Activated T-cell treated with anti-CD3 and anti-CD28 coated beads, Interleukin-2, amount 50 U/mL, for 1 hour (primary cell): ENCODE results near the gene RNF222.
"Not testable (repeated sequence)": the region's sequence is repeated elsewhere in the genome, so short reads cannot be mapped to it uniquely, and the experiment has no call there.

ENCODE experiments used
- DNase-seq: peaks from one replicate; pipeline ENCODE4 v3.0.0-alpha.2; 2020

The RNF222 gene

DNA sequence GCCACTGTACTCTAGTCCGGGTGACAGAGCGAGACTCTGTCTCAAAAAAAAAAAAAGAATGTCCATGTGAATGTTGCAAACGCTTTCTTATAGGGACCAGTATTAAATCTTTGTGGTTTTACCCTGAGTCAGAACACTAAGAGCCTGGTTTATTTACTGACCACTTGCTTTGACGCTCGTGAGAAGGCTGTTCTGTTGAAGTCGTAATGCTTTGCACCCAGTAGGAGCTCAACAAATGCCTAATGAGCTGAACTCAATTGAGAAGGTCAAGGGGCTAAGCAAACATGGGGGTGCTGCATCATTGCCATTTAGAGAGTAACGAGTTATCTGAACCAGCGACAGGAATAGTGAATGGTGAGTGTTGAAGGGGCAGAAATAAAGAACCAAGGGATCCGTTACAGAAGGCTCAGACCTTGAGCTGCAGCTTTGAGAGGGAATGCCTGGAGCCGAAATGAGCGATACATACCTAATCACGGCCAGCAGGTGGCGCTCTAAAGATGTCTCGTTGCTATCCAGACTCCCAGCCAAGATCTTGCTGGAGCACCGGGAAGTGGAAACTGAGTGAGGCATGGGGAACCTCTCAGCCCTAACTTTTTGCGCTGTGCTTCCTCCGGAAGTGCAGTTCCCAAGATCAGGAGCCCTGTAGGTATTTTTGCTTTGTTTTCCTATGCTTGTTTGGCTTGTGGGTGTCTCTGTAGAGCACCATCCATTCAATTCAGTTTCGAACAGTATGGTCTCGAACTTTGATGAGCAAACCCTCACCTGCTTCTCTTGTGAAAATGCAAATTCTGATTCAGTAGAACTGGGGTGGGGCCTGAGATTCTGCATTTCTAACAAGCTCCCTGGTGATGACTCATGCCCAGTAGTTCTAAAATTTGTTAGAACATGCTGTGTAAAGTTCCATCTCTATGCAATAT, 12.6 kb upstream of the RNF222 start:
- DNase-seq, result peak; percentile 78

DNA sequence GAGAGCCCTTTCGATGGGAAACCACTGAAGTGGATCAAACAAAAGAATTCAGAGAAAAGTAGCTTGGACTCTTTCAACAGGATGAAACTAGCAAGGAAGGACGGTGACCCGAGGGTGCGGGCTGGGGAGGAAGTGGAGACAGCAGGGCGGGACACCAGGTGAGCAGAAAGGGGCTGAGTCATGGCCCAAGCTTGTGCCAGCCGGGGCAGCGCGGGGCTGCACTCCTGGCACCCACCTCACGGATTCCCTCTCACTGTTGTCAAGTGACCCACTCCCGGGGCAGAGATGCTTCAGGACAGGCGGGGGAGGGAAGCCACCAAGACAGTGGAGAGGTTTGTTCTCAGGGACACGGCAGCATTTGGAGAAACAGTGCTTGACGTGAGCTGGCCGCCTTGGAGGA, 10.7 kb upstream of the RNF222 start:
- no peak for DNase-seq

DNA sequence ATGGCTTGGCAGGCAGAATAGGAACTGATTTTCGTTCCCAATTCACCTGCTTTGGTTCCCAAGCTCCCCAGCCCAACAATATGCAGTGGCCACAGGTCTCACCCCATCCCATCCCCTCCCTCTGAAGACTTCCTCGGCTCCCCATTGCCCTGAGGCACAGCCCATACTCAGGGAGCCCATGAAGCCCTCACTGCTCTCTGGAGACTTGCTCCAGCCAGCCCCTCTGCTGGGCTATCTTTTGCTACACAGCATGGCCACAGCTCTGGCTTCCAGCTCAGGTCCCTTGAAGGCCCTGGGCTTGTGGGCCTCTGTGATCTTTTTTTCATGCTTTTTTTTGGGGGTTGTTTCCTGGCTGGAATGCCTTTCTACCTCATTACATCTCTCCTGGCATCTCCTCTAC, 8.5 kb upstream of the RNF222 start:
- no peak for DNase-seq

DNA sequence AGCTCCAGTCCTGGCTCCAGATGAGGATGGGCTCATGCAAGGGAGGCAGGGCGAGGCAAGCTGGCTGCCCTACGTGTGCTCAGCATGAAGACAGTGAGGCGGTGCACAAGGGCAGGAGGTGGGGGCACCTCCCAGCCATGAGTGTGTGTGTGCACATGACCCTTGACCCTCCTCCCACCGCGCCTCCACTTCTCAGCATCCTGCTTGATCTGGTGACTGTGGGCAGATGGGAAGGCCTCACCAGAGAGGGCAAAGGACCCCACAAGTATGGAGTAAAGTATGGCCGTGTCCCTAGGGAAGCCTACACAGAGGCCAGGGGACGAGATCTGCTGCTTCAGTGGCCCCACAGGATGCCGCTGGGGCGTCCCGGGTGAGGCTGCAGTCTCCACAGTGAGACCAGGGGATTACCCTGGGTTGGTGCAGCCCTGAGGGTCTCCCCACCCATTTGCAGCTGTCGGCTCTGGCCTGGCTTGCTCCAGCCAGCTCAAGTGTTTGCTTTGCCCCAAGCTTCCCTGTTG, 7.9 kb upstream of the RNF222 start:
- DNase-seq, result no peak

DNA sequence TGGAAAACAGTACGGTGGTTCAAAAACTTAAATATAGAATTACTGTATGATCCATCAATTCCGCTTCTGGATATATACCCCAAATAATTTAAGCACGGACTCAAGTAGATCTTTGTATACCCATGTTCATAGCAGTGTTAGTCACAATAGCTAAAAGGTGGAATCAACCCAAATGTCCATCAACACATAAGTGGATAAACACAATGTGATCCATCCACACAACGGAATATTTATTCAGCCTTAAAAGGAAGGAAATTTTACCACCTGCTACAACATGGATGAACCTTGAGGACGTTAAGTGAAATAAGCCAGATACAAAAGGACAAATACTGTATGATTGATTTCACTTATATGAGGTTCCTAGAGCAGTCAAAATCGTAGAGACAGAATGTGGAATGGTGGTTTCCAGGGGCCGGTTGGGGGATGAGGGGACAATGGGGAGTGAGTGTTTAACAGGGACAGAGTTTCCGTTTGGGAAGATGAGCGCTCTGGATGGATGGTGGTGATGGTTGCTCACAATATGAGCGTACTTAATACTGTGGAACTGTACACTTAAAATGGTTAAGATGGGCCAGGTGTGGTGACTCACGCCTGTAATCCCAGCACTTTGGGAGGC, 5.4 kb upstream of the RNF222 start:
- no peak for DNase-seq

DNA sequence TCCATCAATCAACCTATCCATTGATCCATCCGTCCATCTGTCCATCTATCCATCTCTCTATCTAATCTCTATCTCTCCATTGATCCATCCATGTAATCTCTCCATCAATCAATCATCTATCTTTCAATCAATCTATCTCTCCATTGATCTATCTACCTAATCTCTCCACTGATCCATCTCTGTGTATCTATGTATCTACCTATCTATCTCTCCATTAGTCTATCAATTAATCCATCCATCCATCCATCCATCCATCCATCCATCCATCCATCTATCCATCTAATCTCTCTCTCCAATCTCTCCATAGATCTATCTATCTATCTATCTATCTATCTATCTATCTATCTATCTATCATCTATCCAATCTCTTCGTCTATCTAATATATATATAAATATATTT, 3.5 kb upstream of the RNF222 start:
- DNase-seq, result no peak

DNA sequence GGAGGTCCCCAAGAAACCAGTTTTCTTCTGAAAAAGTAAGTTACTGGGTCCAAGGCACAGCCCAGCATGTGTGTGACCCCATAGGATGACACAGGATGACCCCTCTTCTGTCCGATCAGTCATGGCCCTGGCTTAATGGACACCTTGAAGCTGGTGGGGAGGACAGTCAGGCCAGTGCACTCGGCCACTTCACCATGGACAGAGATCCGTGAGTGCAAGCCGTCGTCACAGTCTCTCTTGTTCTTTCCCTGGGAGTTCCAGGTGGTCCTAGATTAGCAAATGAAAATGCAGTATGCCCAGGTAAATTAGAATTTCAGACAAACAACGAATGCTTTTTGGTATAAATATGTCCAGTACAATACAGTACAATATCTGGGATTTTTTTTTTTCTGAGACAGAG, 1.4 kb upstream of the RNF222 start:
- no peak for DNase-seq

DNA sequence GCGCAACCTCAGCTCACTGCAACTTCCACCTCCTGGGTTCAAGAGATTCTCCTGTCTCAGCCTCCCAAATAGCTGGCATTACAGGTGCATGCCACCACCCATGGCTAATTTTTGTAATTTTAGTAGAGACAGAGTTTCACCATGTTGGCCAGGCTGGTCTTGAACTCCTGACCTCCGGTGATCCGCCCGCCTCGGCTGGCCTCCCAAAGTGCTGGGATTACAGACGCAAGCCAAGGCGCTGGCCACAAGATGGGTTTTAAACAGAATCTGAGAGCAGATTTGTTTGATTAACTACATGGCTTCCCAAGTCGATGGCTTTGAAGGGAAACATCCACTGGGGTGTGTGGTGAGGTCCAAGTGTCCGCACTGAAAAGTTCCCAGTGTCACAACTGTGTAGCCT, 3.1 kb downstream of the RNF222 start:
- not testable (repeated sequence) for DNase-seq

DNA sequence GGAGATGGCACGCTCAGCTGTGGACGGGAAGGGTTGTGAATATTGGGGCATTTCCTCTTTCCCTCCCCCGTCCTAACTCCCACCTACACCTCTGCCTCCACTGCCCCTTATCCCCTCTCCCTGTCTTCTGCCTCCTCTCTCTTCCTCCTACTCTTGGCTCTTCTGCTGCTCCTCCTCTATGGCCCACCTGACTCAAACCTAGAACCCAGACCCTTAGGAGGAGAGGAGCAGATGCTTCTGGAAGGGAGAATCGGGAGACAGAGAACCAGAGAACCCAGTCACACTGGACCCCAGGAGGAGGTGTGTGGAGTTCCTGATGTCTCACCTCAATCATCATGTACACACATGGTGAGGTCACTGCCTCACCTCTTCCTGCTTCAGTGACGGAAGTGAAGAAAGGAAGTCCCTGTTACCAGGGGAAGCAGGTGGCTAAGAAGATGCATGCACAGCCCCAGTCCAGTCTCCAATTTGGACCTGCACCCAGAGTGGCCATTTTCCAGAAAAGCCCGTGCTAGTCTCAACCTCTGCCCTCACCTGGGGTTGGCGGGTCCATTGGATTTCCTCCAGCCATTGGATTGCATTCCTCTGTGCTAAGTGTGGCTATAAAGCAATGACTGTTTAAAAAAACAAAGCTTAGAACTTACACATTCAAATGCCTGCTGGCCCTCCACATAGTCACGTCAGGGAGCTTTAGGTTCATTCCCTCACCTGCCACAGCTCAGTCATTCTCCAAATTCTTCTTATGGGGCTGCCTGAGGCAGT, 4.0 kb downstream of the RNF222 start:
- DNase-seq, result peak; percentile 42

DNA sequence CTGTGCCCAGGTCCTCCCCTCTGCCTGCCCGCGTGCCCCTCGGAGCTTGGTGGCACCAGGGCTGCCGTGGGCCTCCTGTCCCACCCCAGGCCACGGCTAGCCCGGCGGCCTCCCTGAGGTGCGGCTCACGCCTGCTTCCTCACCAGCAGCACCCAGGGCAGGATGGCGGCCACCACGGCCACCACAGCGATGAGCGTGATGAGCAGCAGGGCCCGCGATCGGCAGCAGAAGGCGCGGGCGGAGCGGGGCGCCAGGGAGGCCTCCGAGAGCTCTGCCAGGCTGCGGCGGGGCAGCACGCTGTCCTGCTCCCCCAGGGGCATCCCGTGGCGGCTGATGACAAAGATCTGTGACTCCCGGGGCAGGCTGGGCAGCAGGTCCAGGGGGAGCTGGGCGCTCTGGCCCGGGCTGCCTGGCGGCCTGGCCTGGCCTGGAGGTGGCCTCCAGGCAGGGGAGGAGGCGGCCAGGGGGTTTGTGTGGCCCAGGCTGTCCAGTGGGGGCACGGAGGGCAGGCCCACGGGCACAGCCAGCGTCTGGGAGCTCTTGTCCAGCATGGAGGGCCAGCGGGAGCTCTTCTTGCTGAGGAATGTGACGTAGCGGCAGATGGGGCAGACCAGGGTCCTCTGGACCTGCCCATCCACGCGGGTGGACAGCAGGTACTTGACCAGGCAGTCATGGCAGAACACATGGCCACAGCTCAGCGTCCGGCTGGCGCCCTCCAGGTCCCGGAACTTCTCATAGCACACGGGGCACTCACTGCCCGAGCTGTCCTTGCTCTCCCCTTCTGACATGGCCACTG, 4.8 kb downstream of the RNF222 start:
- no peak for DNase-seq

DNA sequence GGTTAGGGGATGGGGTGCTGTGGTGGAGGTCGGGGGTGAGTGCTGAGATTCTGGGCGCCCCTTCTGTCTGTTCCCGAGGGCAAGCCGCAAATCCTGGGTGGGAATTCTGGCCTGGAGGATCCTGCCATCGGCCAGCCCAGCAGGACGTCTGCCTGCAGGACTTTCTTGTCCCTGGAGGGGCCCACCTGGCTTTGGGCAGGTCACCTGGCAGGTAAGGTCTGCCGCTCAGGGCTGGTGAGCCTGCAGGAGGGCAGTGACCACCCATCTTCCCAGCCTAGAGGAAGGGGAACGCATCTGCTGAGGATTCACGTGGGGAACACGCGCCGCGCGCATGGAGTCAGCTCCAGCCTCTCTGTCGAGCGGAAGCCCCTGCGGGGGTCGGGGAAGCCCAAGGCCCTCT, 5.4 kb downstream of the RNF222 start:
- DNase-seq, result no peak

DNA sequence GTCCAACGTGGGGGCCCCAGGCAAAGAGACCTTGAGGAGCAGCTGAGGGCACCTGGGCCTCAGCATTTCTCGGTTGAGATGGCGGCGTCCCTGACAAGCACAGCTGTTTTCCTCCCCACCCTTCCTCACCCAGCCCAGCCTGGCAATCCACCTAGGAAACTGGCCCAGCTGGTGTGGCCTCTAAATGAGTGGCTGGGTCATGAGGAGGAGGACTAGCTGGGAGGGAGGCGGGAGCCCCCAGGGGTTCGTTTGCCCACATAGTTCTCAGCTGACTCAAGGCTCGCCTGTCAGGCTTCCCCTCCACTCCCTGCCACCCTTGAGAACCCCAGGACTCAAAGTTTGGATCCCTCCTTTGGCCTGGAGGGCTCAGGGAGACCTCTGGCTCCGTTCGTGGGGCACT, 5.9 kb downstream of the RNF222 start:
- DNase-seq, result no peak

DNA sequence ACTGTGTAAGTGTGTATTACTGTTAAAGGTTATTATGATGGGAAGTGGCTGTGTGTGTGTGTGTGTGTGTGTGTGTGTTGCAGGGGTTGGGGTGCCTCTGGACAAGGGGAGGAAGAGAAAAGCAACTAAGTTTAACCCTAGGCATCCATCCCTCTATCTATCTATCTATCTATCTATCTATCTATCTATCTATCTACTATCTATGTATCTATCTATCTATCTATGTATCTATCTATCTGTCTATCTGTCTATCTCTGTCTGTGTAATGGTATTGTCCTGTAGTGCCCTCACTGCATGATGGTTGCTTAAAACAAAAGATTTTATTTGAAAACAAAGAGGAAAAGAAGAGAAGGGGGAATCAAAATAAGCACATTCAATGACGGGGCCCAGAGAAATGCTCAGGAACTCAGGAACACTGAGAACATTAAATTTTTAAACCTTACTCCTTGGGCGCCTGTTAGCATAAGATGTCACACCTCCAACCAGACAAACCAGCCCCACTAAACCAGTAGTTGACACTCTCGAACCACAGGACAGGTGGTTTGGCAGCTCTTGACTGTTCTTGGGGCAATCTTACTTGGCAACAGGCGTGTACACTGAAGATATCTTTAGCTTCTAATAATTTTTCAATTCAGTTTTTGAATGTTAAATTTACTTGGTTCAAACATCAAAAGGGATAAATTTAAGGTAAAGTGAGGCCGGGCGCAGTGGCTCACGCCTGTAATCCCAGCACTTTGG, 9.5 kb downstream of the RNF222 start:
- no peak for DNase-seq

DNA sequence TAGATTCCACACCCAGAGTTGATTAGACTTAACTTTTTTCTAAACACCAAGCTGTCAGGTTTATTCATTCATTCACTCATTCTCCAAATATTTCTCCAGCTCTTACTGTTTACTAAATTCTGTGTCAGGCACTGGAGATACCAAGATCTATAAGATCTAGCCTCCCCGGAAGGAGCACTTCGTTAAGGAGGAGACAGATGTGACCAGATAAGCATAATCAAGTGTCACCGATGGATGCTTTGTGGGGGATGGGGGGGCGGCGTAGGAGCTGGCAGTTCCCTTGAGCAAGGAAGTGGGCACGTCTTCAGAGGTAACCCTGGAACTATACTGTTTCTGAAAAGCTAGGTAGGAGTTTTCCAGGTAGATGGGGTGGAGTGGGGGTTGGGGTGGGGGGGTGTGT, 10.8 kb downstream of the RNF222 start:
- DNase-seq, result no peak

DNA sequence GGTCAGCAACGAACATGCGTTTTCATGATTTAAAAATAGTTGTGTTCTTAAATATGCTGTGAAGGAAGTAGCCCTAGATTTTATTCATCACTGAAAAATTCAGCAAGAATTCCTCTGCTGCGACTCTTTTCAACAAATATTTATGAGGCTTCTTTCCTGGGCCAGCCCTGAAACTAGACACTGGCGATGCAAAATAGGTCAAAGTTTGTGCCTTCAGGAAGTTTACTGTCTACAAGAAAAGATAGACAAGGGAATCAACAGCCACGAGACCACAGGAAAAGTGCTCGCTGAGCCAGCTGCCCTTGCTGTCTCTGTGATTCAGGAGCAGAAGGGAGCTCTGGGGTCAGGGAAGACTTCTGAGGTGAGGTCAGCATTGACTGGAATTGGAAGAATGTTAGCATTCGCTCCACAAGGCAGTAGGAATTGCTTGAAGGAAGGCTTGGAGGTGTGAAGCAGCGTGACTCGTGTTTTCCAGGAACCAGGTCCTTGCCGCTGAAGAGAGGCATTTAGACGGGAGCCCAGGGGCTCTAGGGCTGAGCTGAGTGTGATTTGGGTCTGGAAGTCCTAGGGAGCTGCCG, 12.7 kb downstream of the RNF222 start:
- no peak for DNase-seq

DNA sequence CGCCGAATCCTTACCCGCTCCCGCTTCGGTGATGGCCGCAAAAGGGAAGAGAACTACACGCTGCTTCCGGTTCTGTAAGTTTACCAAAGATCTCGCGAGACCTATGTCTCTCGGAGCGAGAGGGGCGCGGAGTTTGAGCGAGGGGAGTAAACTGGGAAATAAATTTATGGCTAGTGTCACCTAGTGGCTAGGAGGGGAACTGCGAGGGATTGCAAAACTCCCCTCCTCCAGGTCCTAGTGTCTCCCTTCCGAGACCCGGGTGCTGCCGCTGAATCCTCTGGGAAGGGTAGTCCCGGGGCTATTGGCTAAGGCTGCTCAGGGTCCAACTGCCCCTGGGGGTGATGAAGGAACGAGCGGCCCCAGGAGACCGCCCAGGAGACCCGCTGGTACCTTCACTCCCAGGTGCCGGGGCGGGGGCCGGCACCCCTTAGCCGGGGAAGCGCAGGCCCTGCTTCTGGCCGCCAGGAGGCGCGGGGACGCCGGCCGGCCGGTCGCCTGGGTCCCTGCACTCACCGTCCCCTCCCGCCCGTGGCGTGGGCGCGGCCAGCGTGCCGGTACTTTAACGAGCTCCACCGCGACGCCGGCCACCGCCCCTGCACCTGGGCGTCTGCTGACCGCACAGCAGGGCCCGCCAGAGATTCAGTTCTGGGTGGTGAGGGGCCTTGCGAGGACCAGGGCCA, 14.3 kb downstream of the RNF222 start, which contains the start of gene RPL26:
RPL26 (minus strand) TSS at position 51 of the 680 bp plus-strand sequence. CDS start 883 bp downstream, outside the sequence.
- DNase-seq, result peak; percentile 94

DNA sequence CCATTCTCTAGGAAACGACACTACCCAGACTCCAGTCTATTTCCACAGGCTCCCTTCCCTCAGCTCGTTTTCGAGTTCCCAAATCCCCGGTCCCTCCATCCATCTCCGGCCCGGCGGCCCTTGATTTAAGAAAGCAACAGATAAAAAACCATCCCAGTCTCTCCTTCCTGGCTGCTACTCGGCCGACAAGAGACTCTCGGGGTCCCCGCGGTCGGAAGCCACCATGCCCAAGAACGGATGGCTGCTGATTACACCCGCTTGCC, 14.8 kb downstream of the RNF222 start:
- no peak for DNase-seq

DNA sequence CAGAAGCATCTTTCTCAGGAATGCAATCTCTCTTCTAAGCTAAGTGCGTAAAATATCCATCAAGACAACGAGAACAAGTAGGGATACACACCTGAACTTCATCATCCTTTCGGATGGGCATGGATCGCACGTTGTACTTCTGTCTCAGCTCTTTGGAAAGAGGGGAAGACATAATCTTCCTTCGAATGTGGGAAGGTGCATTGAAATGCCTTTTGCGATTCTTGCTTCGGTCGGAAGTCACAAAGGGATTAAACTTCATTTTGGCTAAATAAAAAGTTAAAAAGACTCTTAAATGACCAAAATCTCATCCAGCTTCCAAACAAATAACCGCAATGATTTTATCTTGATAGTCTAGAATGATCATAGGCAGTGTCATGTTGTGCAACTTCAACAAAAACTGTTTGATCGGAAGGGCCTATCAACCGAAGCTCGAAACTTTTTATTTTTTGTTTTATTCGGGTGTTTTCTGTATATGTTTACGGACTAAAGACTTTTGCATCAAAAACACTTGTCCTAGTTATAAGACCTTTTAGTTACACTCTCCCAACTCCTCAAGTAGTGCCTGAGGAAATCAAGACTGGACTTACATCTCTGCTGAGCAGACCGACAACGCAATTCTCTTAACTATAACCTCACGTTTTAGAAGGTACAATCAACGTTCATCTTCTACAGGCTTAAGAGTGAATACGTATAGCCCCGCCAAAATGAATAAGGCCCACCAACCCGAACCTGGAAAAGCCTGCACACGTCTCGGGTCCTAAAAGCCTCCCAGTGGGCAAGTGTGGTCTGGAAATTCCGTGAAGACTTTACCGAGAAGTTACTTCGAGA, 15.4 kb downstream of the RNF222 start:
- no peak for DNase-seq

DNA sequence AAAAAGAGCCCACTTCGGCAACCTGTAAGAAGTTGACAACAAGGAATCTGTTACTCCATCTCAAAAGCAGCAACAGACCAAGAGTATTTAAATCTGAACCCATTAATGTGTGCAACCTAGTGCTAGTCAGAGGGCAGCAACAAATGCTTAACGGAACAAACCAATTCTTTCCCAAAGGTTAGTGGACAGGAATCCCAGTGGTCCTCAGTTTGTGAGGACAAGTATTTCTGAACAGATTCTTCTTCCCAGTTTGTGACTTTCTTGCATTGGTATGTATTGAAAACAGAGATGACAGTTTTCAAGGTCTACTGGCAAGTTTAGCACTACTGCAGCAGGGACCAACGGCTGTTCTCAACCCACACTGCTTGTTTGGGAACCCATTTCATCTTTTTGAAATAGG, 17.6 kb downstream of the RNF222 start:
- DNase-seq, result no peak

DNA sequence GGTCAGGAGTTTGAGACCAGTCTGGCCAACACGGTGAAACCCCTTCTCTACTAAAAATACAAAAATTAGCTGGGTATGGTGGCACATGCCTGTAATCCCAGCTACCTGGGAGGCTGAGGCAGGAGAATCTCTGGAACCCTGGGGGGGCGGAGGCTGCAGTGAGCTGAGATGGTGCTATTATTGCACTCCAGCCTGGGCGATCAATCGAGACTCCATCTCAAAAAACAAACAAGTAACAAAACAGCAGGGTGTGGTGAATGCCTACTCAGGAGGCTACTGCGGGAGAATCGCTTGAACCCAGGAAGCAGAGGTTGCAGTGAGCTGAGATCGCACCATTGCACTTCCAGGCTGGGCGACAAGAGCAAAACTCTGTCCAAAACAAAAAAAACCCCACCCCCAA, 19.5 kb downstream of the RNF222 start:
- DNase-seq, result not testable (repeated sequence)
